ENCODE data around the gene TMC1. TPM values are rescaled to one million over a fixed set of nuclear protein-coding genes. Genes with fewer than 3 reads are reported as not detected.
A peak's percentile ranks its signal among the peaks of the same experiment; 100 is the strongest.

The TMC1 gene
- total and polyA plus RNA-seq, 2 of the 13 experiments (the other 11 are each of a cell fraction or from before 2014, with no cell fraction given), result 0.02 to 0.03 TPM

DNA sequence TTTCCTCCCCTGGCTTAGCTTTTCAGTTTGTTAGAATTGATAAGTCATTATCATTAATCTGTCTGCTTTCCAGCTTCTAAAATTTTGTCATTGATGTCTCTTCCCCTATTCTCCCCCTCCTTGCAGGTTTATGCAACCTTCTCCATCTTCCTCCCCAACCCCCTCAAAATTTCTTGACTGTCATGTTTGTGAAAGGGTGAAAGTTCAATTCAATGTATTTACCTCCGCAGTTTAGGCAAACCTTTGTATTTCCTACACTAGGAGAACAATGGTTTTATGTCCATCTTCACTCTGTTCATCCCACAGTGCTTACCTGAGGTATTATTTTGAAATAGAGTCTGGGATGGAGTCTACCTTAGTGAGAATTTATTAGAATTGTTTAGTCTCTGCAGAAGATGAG, 313.6 kb downstream of the TMC1 start (continued):
- TF ChIP-seq, protein P1, sequence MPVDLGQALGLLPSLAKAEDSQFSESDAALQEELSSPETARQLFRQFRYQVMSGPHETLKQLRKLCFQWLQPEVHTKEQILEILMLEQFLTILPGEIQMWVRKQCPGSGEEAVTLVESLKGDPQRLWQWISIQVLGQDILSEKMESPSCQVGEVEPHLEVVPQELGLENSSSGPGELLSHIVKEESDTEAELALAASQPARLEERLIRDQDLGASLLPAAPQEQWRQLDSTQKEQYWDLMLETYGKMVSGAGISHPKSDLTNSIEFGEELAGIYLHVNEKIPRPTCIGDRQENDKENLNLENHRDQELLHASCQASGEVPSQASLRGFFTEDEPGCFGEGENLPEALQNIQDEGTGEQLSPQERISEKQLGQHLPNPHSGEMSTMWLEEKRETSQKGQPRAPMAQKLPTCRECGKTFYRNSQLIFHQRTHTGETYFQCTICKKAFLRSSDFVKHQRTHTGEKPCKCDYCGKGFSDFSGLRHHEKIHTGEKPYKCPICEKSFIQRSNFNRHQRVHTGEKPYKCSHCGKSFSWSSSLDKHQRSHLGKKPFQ (CRISPR knock-in tag; IDR thresholded peaks at IDR 0.05; ENCODE audit: insufficient replicate concordance), result no peak
- TF ChIP-seq HOXA7 (CRISPR knock-in tag; IDR thresholded peaks at IDR 0.05) (no peak), ZNF17 (CRISPR knock-in tag; IDR thresholded peaks at IDR 0.05) (no peak), KAT8 (CRISPR knock-in tag; IDR thresholded peaks at IDR 0.05) (no peak), SIX4 (CRISPR knock-in tag; IDR thresholded peaks at IDR 0.05) (0 out of 2 replicates have a peak, but pooled peaks have one; percentile 12), ZNF331 (CRISPR knock-in tag; IDR thresholded peaks at IDR 0.05) (peak; percentile 66; the same call in 1 of the 2 replicates), ZBTB7A (CRISPR knock-in tag; IDR thresholded peaks at IDR 0.05) (no peak), SP2 (CRISPR knock-in tag; IDR thresholded peaks at IDR 0.05) (no peak), TP53 (CRISPR knock-in tag; conservative IDR thresholded peaks at IDR 0.05) (no peak), ZSCAN22 (CRISPR knock-in tag; IDR thresholded peaks at IDR 0.05) (no peak), SIN3B (IDR thresholded peaks at IDR 0.05; ENCODE audit: low read length) (no peak), NCOA2 (CRISPR knock-in tag; IDR thresholded peaks at IDR 0.05) (peak; percentile 81), ZNF83 (CRISPR knock-in tag; IDR thresholded peaks at IDR 0.05; ENCODE audit: borderline replicate concordance) (no peak), PHB2 (IDR thresholded peaks at IDR 0.05; ENCODE audit: partially characterized antibody) (no peak), ZNF772 (CRISPR knock-in tag; IDR thresholded peaks at IDR 0.05) (no peak), PAX8 (CRISPR knock-in tag; IDR thresholded peaks at IDR 0.05; ENCODE audit: borderline replicate concordance) (no peak), FLYWCH1 (CRISPR knock-in tag; IDR thresholded peaks at IDR 0.05) (no peak), NPAS2 (CRISPR knock-in tag; IDR thresholded peaks at IDR 0.05; ENCODE audit: borderline replicate concordance) (no peak), KLF13 (CRISPR knock-in tag; IDR thresholded peaks at IDR 0.05) (no peak), RELA (CRISPR knock-in tag; IDR thresholded peaks at IDR 0.05) (no peak), ZNF747 (CRISPR knock-in tag; IDR thresholded peaks at IDR 0.05; ENCODE audit: borderline replicate concordance) (no peak), ZNF749 (CRISPR knock-in tag; IDR thresholded peaks at IDR 0.05; ENCODE audit: borderline replicate concordance) (no peak), YEATS4 (CRISPR knock-in tag; IDR thresholded peaks at IDR 0.05; ENCODE audit: borderline replicate concordance) (no peak), ZNF543 (CRISPR knock-in tag; IDR thresholded peaks at IDR 0.05) (no peak), ZNF720 (CRISPR knock-in tag; IDR thresholded peaks at IDR 0.05) (no peak), ZNF326 (CRISPR knock-in tag; IDR thresholded peaks at IDR 0.05; ENCODE audit: borderline replicate concordance) (no peak), ZBTB20 (CRISPR knock-in tag; IDR thresholded peaks at IDR 0.05; ENCODE audit: borderline replicate concordance, low read depth) (no peak), ZNF234 (CRISPR knock-in tag; conservative IDR thresholded peaks at IDR 0.05) (no peak), ZNF232 (CRISPR knock-in tag; IDR thresholded peaks at IDR 0.05; ENCODE audit: borderline replicate concordance) (no peak)
- TF ChIP-seq, protein P2, sequence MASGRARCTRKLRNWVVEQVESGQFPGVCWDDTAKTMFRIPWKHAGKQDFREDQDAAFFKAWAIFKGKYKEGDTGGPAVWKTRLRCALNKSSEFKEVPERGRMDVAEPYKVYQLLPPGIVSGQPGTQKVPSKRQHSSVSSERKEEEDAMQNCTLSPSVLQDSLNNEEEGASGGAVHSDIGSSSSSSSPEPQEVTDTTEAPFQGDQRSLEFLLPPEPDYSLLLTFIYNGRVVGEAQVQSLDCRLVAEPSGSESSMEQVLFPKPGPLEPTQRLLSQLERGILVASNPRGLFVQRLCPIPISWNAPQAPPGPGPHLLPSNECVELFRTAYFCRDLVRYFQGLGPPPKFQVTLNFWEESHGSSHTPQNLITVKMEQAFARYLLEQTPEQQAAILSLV (CRISPR knock-in tag; IDR thresholded peaks at IDR 0.05; ENCODE audit: borderline replicate concordance), result no peak
- TF ChIP-seq, protein P3, sequence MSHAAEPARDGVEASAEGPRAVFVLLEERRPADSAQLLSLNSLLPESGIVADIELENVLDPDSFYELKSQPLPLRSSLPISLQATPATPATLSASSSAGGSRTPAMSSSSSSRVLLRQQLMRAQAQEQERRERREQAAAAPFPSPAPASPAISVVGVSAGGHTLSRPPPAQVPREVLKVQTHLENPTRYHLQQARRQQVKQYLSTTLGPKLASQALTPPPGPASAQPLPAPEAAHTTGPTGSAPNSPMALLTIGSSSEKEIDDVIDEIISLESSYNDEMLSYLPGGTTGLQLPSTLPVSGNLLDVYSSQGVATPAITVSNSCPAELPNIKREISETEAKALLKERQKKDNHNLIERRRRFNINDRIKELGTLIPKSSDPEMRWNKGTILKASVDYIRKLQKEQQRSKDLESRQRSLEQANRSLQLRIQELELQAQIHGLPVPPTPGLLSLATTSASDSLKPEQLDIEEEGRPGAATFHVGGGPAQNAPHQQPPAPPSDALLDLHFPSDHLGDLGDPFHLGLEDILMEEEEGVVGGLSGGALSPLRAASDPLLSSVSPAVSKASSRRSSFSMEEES (CRISPR knock-in tag; IDR thresholded peaks at IDR 0.05), result no peak

Data from HepG2 (cell line).